ENCODE measurements around the gene PLVAP. TPM values are rescaled to one million over a fixed set of nuclear protein-coding genes. Genes with fewer than 3 reads are reported as not detected.
"Not testable (repeated sequence)": the region's sequence is repeated elsewhere in the genome, so short reads cannot be mapped to it uniquely, and the experiment has no call there.

Gene PLVAP
- total RNA-seq, 4 donors from 2014 or later, result 37.4 to 155 (median 117) TPM

DNA sequence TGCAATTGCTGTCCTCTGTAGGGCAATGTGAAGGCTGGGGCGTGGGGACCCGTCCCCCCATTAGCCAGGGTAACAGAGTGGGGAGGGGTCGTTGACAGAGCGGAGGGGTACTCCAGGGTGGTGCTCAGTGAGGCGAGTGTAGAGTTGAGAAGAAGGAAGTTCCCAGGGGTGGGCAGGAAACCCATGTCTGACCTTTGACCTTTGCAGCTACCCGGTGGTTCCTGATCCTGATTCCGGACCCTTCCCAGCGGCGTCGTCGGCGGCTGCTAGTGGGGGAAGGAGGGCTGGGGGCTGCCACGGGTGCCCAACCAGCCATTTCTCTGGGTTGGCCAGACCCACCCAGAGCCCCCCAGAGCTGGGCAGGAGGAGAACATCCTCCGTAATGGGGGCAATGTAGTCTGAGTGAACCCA is 2.1 kb upstream of the PLVAP start:
- Histone ChIP-seq H3K27ac (replicated peaks in 1 of 4) (no peak overlapping the region), H3K4me1 (peaks cover 6 to 16% (median 9%) of the 10 kb centered on the region in 4 donors), H3K9me3 (no peaks in the 10 kb centered on the region), H3K36me3 (no peaks in the 10 kb centered on the region), H3K27me3 (peaks cover 0 to 22% (median 0%) of the 10 kb centered on the region in 4 donors), H3K4me3 (no peak overlapping the region)
- no peak for DNase-seq (ENCODE audit: extremely low spot score)
- intact Hi-C loops (cut with DNase I), result no loop called here
- no peak for TF ChIP-seq POLR2A (IDR thresholded peaks at IDR 0.05; ENCODE audit: low read depth)
- no peak for TF ChIP-seq EP300 (IDR thresholded peaks at IDR 0.05)
- TF ChIP-seq POLR2AphosphoS5 (IDR thresholded peaks at IDR 0.05), result no peak
- TF ChIP-seq, protein P1, sequence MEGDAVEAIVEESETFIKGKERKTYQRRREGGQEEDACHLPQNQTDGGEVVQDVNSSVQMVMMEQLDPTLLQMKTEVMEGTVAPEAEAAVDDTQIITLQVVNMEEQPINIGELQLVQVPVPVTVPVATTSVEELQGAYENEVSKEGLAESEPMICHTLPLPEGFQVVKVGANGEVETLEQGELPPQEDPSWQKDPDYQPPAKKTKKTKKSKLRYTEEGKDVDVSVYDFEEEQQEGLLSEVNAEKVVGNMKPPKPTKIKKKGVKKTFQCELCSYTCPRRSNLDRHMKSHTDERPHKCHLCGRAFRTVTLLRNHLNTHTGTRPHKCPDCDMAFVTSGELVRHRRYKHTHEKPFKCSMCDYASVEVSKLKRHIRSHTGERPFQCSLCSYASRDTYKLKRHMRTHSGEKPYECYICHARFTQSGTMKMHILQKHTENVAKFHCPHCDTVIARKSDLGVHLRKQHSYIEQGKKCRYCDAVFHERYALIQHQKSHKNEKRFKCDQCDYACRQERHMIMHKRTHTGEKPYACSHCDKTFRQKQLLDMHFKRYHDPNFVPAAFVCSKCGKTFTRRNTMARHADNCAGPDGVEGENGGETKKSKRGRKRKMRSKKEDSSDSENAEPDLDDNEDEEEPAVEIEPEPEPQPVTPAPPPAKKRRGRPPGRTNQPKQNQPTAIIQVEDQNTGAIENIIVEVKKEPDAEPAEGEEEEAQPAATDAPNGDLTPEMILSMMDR (IDR thresholded peaks at IDR 0.05), result no peak
- WGBS, result 37% methylated on average over 14 of the region's 14 CpGs

DNA sequence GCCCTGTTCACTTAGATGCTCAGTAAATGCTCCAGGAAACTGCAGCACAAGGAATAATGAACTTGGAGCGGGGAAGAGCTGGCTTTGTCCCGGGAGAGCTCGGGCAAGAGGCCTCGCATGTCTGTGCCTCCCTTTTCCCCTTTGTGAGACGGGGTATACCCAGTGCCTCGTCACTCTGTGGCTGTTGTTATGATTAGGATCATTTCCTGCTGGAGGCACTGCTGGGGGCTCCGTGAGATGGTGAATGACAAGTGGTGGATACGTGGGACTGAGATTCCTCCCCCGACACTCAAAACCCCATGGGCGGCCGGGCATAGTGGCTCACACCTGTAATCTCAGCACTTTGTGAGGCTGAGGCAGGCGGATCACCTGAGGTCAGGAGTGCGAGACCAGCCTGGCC is 1.1 kb upstream of the PLVAP start:
- no peak overlapping the region for H3K27ac ChIP-seq (replicated peaks in 1 of 4)
- no peak for DNase-seq (ENCODE audit: extremely low spot score)
- H3K4me1 ChIP-seq, result peaks cover 6 to 15% (median 9%) of the 10 kb centered on the region in 4 donors
- 76% methylated on average over 7 of the region's 13 CpGs for WGBS
- no peaks in the 10 kb centered on the region for H3K9me3 ChIP-seq
- H3K27me3 ChIP-seq, result peaks cover 0 to 22% (median 0%) of the 10 kb centered on the region in 4 donors
- H3K4me3 ChIP-seq, result no peak overlapping the region
- TF ChIP-seq EP300 (IDR thresholded peaks at IDR 0.05), result no peak
- no peak for TF ChIP-seq POLR2A (IDR thresholded peaks at IDR 0.05; ENCODE audit: low read depth)
- TF ChIP-seq, protein P1 (IDR thresholded peaks at IDR 0.05), result no peak
- no peak for TF ChIP-seq POLR2AphosphoS5 (IDR thresholded peaks at IDR 0.05)
- H3K36me3 ChIP-seq, result no peaks in the 10 kb centered on the region
- intact Hi-C loops (cut with DNase I), result no loop called here

DNA sequence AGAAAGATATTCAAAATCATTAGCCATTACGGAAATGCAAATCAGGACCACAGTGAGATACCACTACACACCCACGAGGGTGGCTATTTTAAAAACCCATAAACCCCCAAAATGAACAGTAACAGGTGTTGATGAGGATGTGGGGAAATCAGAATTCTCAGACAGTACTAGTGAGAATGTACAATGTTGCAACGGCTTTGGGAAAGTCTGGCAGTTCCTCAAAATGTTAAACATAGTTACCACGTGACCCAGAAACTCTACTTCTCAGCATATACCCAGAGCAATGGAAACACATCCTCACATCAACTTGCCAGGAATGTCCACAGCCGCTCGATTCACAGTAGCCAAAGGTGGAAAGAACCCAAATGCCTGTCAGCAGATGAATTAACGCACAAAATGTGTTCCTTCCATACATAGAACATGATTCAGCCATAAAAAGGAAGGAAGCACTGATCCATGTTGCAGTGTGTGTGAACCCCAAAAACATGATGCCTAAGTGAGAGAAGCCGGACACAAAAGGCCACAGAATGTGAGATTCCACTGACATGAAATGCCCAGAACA is 7.0 kb downstream of the PLVAP start:
- Histone ChIP-seq H3K4me1 (peaks cover 0 to 10% (median 4%) of the 10 kb centered on the region in 4 donors), H3K9me3 (no peaks in the 10 kb centered on the region), H3K36me3 (peaks cover 0 to 2% (median 0%) of the 10 kb centered on the region in 4 donors), H3K27ac (replicated peaks in 1 of 4) (no peak overlapping the region), H3K27me3 (peaks cover 0 to 14% (median 0%) of the 10 kb centered on the region in 4 donors), H3K4me3 (no peak overlapping the region)
- no peak for DNase-seq (ENCODE audit: extremely low spot score)
- TF ChIP-seq, protein P1 (IDR thresholded peaks at IDR 0.05), result no peak
- TF ChIP-seq POLR2A (IDR thresholded peaks at IDR 0.05; ENCODE audit: low read depth) (no peak), POLR2AphosphoS5 (IDR thresholded peaks at IDR 0.05) (no peak), EP300 (IDR thresholded peaks at IDR 0.05) (no peak)
- intact Hi-C loops (cut with DNase I), result no loop called here
- 15% methylated on average over 8 of the region's 8 CpGs for WGBS

GRCh38 chr19:17365361-17365760 is 11.8 kb downstream of the PLVAP start:
- Histone ChIP-seq H3K27ac (replicated peaks in 1 of 4) (no peak overlapping the region), H3K4me1 (peaks cover 0 to 10% (median 4%) of the 10 kb centered on the region in 4 donors), H3K36me3 (peaks cover 0 to 2% (median 0%) of the 10 kb centered on the region in 4 donors), H3K9me3 (no peaks in the 10 kb centered on the region), H3K4me3 (no peak overlapping the region), H3K27me3 (peaks cover 0 to 14% (median 0%) of the 10 kb centered on the region in 4 donors)
- TF ChIP-seq, protein P1 (IDR thresholded peaks at IDR 0.05), result no peak
- TF ChIP-seq EP300 (IDR thresholded peaks at IDR 0.05) (no peak), POLR2AphosphoS5 (IDR thresholded peaks at IDR 0.05) (no peak), POLR2A (IDR thresholded peaks at IDR 0.05; ENCODE audit: low read depth) (no peak)
- 93% methylated on average over 15 of the region's 22 CpGs for WGBS
- intact Hi-C loops (cut with DNase I), result no loop called here
- no peak for DNase-seq (ENCODE audit: extremely low spot score)

DNA sequence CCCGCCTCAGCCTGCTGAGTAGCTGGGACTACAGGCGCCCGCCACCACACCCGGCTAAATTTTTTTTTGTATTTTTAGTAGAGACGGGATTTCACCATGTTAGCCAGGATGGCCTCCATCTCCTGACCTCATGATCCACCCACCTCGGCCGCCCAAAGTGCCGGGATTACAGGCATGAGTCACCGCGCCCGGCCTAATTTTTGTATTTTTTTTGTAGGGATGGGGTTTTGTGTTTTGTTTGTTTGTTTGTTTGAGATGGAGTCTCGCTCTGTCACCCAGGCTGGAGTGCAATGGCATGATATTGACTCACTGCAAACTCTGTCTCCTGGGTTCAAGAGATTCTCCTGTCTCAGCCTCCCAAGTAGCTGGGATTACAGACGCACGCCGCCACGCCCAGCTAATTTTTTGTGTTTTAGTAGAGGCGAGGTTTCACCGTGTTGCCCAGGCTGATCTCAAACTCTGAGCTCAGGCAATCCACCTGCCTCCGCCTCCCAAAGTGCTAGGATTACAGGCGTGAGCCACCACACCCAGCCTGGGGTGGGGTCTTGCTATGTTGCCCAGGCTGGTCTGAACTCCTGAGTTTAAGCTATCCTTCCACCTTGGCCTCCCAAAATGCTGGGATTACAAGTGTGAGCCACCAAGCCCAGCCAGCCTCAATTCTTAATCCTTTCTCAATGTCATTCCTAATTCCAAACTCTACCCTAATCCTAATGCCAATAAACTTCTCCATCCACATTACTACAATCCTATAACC is 13.1 kb downstream of the PLVAP start:
- H3K36me3 ChIP-seq; DNase-seq (ENCODE audit: extremely low spot score); intact Hi-C loops (cut with DNase I); H3K4me1 ChIP-seq; H3K27ac ChIP-seq (replicated peaks in 1 of 4); H3K4me3 ChIP-seq; H3K9me3 ChIP-seq: not testable (repeated sequence)
- 96% methylated on average over 20 of the region's 20 CpGs for WGBS
- H3K27me3 ChIP-seq, result peaks cover 0 to 14% (median 0%) of the 10 kb centered on the region in 4 donors
